Adrenal gland (tissue), 5 donors: Measurements from ENCODE around the gene LRRC74A.

Experiments used
- CTCF ChIP-seq, 6 experiments: fragments of 450-650 bp in 4 of 6; fragments of 200-600 bp in 2 of 6; sonication (generic) in 1 of 6; IDR thresholded peaks; 1 replicate in 5 of 6; 2 replicates in 1 of 6; pipeline versions ENCODE4 v1.5.1 to v1.8.0; 2016 to 2021; ENCODE audit warnings: antibody characterized with exemption in 6 of 6, mild to moderate bottlenecking in 2 of 6, moderate library complexity in 1 of 6
- POLR2A ChIP-seq, 2 donors: fragments of 450-650 bp; IDR thresholded peaks; one replicate each; pipeline ENCODE4 v1.6.1; 2017; ENCODE audit warnings: antibody characterized with exemption in 2 of 2, mild to moderate bottlenecking in 2 of 2, moderate library complexity in 1 of 2
- donor health status: DM: no; HTN: no; CAD: no.

GRCh38 chr14:76837524-76837923, 11.3 kb downstream of the LRRC74A start:
- no peak for TF ChIP-seq POLR2A (IDR thresholded peaks at IDR 0.05)
- TF ChIP-seq CTCF (IDR thresholded peaks at IDR 0.05), result no peak
